HCT116 (cell line): Measurements from ENCODE around the gene CBR4. TPM values are rescaled to one million over a fixed set of nuclear protein-coding genes. Genes with fewer than 3 reads are reported as not detected.

Source experiments
- ATAC-seq: fragments of 200-7000 bp; cut with Tn5 transposase; 2 replicates; pipeline ENCODE4 v1.9.1; 2020; ENCODE audit warnings: mild to moderate bottlenecking, moderate library complexity
- Bru-seq: library from RNA; stranded (reverse); fragments of 400-500 nt; gene quantifications from one replicate; lab custom pipeline; 2021; lab: Mats Ljungman, UMichigan
- BruChase-seq, 2 experiments: library from RNA; stranded (reverse); fragments of 400-500 nt; gene quantifications; one replicate each; lab custom pipeline; 2021; lab: Mats Ljungman, UMichigan
- BruUV-seq: library from RNA; stranded (reverse); fragments of 400-500 nt; replicated peaks from 2 replicates; lab custom pipeline; 2021; lab: Mats Ljungman, UMichigan
- CTCF ChIA-PET: fragments of 300-600 bp; sonication (Branson Sonifier 250); formaldehyde crosslinking; loops from one replicate; lab custom pipeline; 2021; ENCODE audit warnings: antibody characterized with exemption; lab: Charles Lee
- POLR2A ChIA-PET: fragments of 300-600, 350-600 bp; sonication (Branson Sonifier 250); formaldehyde crosslinking; loops from one replicate; lab custom pipeline; 2021; ENCODE audit warnings: antibody characterized with exemption; lab: Charles Lee
- RAD21 ChIA-PET, 2 experiments: fragments of 300-600 bp; sonication (Branson Sonifier 250); formaldehyde crosslinking; loops; one replicate each; lab custom pipeline; 2023; ENCODE audit warnings: low total read pairs in 2 of 2; ENCODE audit not compliant: uncharacterized antibody in 2 of 2, unreplicated experiment in 2 of 2, low non-redundant PET in 1 of 2; lab: Charles Lee
- DNase-seq: peaks from one replicate; pipeline ENCODE4 v3.0.0-alpha.2; 2010; ENCODE audit warnings: low read depth, low spot score
- H2AFZ ChIP-seq: fragments of 200-600 bp; shearing (Covaris generic), sonication (generic); 2 replicates; pipeline ENCODE4 v1.6.1; 2017; ENCODE audit warnings: low read depth, mixed run types, mixed read lengths, antibody characterized with exemption, low read length; ENCODE audit not compliant: poor library complexity, severe bottlenecking
- H3K27ac ChIP-seq: 2 replicates; pipeline ENCODE4 v1.5.1; 2012; ENCODE audit warnings: low read depth, low read length
- H3K27me3 ChIP-seq: fragments of 200-600 bp; sonication (generic); 2 replicates; pipeline ENCODE4 v1.6.1; 2016; ENCODE audit warnings: mixed run types, low read length, mixed read lengths; ENCODE audit not compliant: insufficient read depth
- H3K36me3 ChIP-seq, 2 experiments: fragments of 200-500 bp in 1 of 2; fragments of 200-600 bp in 1 of 2; sonication (Bioruptor generic) in 1 of 2; sonication (generic) in 1 of 2; 2 replicates each; pipeline versions ENCODE4 v1.5.1 to v1.6.1; 2014 to 2016; ENCODE audit warnings: low read length in 2 of 2, inconsistent platforms in 1 of 2, mixed read lengths in 1 of 2, mixed run types in 1 of 2; ENCODE audit not compliant: insufficient read depth in 2 of 2, control insufficient read depth in 1 of 2
- H3K4me1 ChIP-seq, 2 experiments: fragments of 200-600 bp in 1 of 2; sonication (generic) in 1 of 2; 2 replicates each; pipeline versions ENCODE4 v1.5.1 to v1.6.1; 2012 to 2017; ENCODE audit warnings: low read length in 2 of 2, inconsistent platforms in 1 of 2, mild to moderate bottlenecking in 1 of 2, mixed read lengths in 1 of 2, mixed run types in 1 of 2, moderate library complexity in 1 of 2; ENCODE audit not compliant: insufficient read depth in 2 of 2, control insufficient read depth in 1 of 2
- H3K4me2 ChIP-seq: fragments of 200-600 bp; sonication (generic); 2 replicates; pipeline ENCODE4 v1.6.1; 2017; ENCODE audit warnings: mixed run types, low read length, mixed read lengths
- H3K4me3 ChIP-seq, 2 experiments: fragments of 200-600 bp in 1 of 2; sonication (generic) in 1 of 2; replicated peaks in 1 of 2; 2 replicates each; pipeline ENCODE4 v1.5.1; 2011 to 2016; ENCODE audit warnings: low read length in 2 of 2, control low read depth in 1 of 2, low read depth in 1 of 2, mild to moderate bottlenecking in 1 of 2, mixed read lengths in 1 of 2, mixed run types in 1 of 2
- H3K79me2 ChIP-seq: fragments of 200-600 bp; sonication (generic); 2 replicates; pipeline ENCODE4 v1.6.1; 2017; ENCODE audit warnings: mild to moderate bottlenecking, mixed run types, low read length, moderate library complexity, mixed read lengths; ENCODE audit not compliant: insufficient read depth
- H3K9ac ChIP-seq: fragments of 200-600 bp; sonication (generic); 2 replicates; pipeline ENCODE4 v1.6.1; 2016; ENCODE audit warnings: low read length, mixed read lengths
- H3K9me2 ChIP-seq: fragments of 200-600 bp; sonication (generic), shearing (Covaris generic); 2 replicates; pipeline ENCODE4 v1.6.1; 2017; ENCODE audit warnings: mixed run types, mild to moderate bottlenecking, moderate library complexity; ENCODE audit not compliant: insufficient read depth
- H3K9me3 ChIP-seq, 2 experiments: fragments of 200-500 bp in 1 of 2; fragments of 200-600 bp in 1 of 2; sonication (Bioruptor generic) in 1 of 2; sonication (generic) in 1 of 2; 2 replicates each; pipeline ENCODE4 v1.6.1; 2014 to 2017; ENCODE audit warnings: low read length in 2 of 2, mixed read lengths in 2 of 2, inconsistent platforms in 1 of 2, low read depth in 1 of 2, mild to moderate bottlenecking in 1 of 2, mixed run types in 1 of 2, moderate library complexity in 1 of 2; ENCODE audit not compliant: control insufficient read depth in 1 of 2, insufficient read depth in 1 of 2
- H4K20me1 ChIP-seq: fragments of 200-600 bp; sonication (generic), shearing (Covaris generic); 2 replicates; pipeline ENCODE4 v1.6.1; 2017; ENCODE audit warnings: mixed run types, mild to moderate bottlenecking, moderate library complexity; ENCODE audit not compliant: insufficient read depth
- CBX3 ChIP-seq: IDR thresholded peaks from 2 replicates; pipeline ENCODE4 v1.6.1; 2012; ENCODE audit warnings: low read depth
- EGR1 ChIP-seq: IDR thresholded peaks from 2 replicates; pipeline ENCODE4 v1.6.1; 2012; ENCODE audit warnings: low read depth
- EZH2phosphoT487 ChIP-seq: fragments of 200-600 bp; IDR thresholded peaks from 2 replicates; pipeline ENCODE4 v1.6.1; 2018; ENCODE audit warnings: antibody characterized with exemption, borderline replicate concordance
- FOSL1 ChIP-seq: IDR thresholded peaks from 2 replicates; pipeline ENCODE4 v1.6.1; 2012; ENCODE audit warnings: low read depth
- POLR2A ChIP-seq: IDR thresholded peaks from 2 replicates; pipeline ENCODE4 v1.7.0; 2011; ENCODE audit warnings: borderline replicate concordance; ENCODE audit not compliant: insufficient read depth, insufficient read length; ENCODE audit errors: extremely low read depth
- POLR2AphosphoS5 ChIP-seq: IDR thresholded peaks from 2 replicates; pipeline ENCODE4 v1.6.1; 2011; ENCODE audit warnings: mild to moderate bottlenecking, low read depth, low read length, moderate library complexity
- RAD21 ChIP-seq: IDR thresholded peaks from 2 replicates; pipeline ENCODE4 v1.6.1; 2012; ENCODE audit warnings: low read depth, mild to moderate bottlenecking
- REST ChIP-seq: IDR thresholded peaks from 2 replicates; pipeline ENCODE4 v1.6.1; 2012; ENCODE audit warnings: low read depth
- SIN3A ChIP-seq: IDR thresholded peaks from 2 replicates; pipeline ENCODE4 v1.6.1; 2012; ENCODE audit warnings: low read depth
- SP1 ChIP-seq: IDR thresholded peaks from 2 replicates; pipeline ENCODE4 v1.6.1; 2012; ENCODE audit warnings: low read depth
- SRF ChIP-seq: IDR thresholded peaks from 2 replicates; pipeline ENCODE4 v1.6.1; 2012; ENCODE audit warnings: low read depth
- TCF7L2 ChIP-seq: IDR thresholded peaks from 2 replicates; pipeline ENCODE4 v1.7.0; 2011; ENCODE audit warnings: borderline replicate concordance, inconsistent platforms; ENCODE audit not compliant: insufficient read depth, insufficient read length; ENCODE audit errors: extremely low read depth
- YY1 ChIP-seq: IDR thresholded peaks from 2 replicates; pipeline ENCODE4 v1.6.1; 2011; ENCODE audit warnings: low read length, low read depth, moderate library complexity, mild to moderate bottlenecking; ENCODE audit not compliant: insufficient replicate concordance; ENCODE audit errors: extremely low read depth
- ZBTB33 ChIP-seq: IDR thresholded peaks from 2 replicates; pipeline ENCODE4 v1.6.1; 2011; ENCODE audit warnings: mild to moderate bottlenecking, low read length, moderate library complexity; ENCODE audit not compliant: insufficient replicate concordance; ENCODE audit errors: extremely low read depth
- ZNF274 ChIP-seq: fragments of 200-500 bp; sonication (Bioruptor generic); IDR thresholded peaks from 2 replicates; pipeline ENCODE4 v1.6.1; 2014; ENCODE audit warnings: mild to moderate bottlenecking, low read depth, low read length, inconsistent platforms
- intact Hi-C: fragments of 100-400 bp; cut with micrococcal nuclease; formaldehyde crosslinking; loops from 2 replicates; pipeline ENCODE4 v1.10.0; 2022
- long read RNA-seq: library from polyadenylated mRNA; unstranded; transcript quantifications from one replicate; pipeline ENCODE4 v2.0.0, GENCODE V29; 2021; ENCODE audit not compliant: unreplicated experiment
- polyA plus RNA-seq: library from polyadenylated mRNA; unstranded; fragments of >200 nt; gene quantifications from 2 replicates; pipeline ENCODE4 v1.2.1, GENCODE V29; 2012; ENCODE audit warnings: missing spikeins
- total RNA-seq: library from RNA; stranded (reverse); gene quantifications from one replicate; pipeline ENCODE4 v1.2.1, GENCODE V29; 2021; ENCODE audit not compliant: unreplicated experiment
- TF ChIP-seq, protein P1 (sequence below): IDR thresholded peaks from 2 replicates; pipeline ENCODE4 v1.6.1; 2012
- TF ChIP-seq, protein P2 (sequence below): IDR thresholded peaks from 2 replicates; pipeline ENCODE4 v1.6.1; 2012

CBR4 gene
- total RNA-seq (32.3 TPM), Bru-seq, nascent RNA (percentile 96 among the genes with signal in this experiment), BruChase-seq, experiment 1, labeled RNA remaining after a 6-hour chase (percentile 93 among the genes with signal in this experiment), BruChase-seq, experiment 2, labeled RNA remaining after a 2-hour chase (percentile 96 among the genes with signal in this experiment)
- 6.8 and 8.8 TPM in 2 replicates for polyA plus RNA-seq
- long read RNA-seq, transcript CBR4-201 (5 exons, 3,443 nt): major isoform, 28 of 54 reads
- long read RNA-seq, partial matches to known transcripts: 0 of 54 reads
- long read RNA-seq, other reads (novel, unspliced or antisense): 24 of 54 reads

GRCh38 chr4:169010125-169011023 is at the start of gene CBR4:
Gene CBR4, minus strand, starts transcription at chr4:169010255. Its CDS starts 166 bp downstream, at chr4:169010089.
- Histone ChIP-seq H3K4me1 (peaks cover 11 to 19% of the 10 kb centered on the region in 2 experiments; a peak in 3 of 4 replicates), H3K9ac (peak within 1 kb of the TSS; percentile 90), H3K79me2 (peaks cover 32% of the 10 kb centered on the region), H2AFZ (peak within 1 kb of the TSS; percentile 91), H3K4me2 (peak within 1 kb of the TSS; percentile 93), H3K36me3 (peaks cover 0 to 1% of the 10 kb centered on the region in 2 experiments; a peak in 1 of 4 replicates), H3K4me3 (peak within 1 kb of the TSS; percentile 74 to 82), H3K27ac (peak within 1 kb of the TSS; percentile 69), H3K9me3 (no peaks in the 10 kb centered on the region), H3K27me3 (no peaks in the 10 kb centered on the region), H3K9me2 (no peaks in the 10 kb centered on the region), H4K20me1 (no peaks in the 10 kb centered on the region)
- CTCF ChIA-PET: interaction anchor here (0.6 to 2.2 kb wide), 22 partner anchors 10 to 1390 kb away, joined by 3 to 15 read pairs (median 4); partner anchors contain the start of gene NEK1
- intact Hi-C loops: loop anchor here (5.0 kb wide), 2 partner anchors 302 to 552 kb away; no protein-coding TSS in a partner anchor
- RAD21 ChIA-PET: interaction anchor here (0.7 to 1.2 kb wide), 5 partner anchors 12 to 571 kb away, joined by 3 read pairs; no protein-coding TSS in a partner anchor
- ATAC-seq: peak; percentile 98
- TSS peak; percentile 98 for BruUV-seq
- POLR2A ChIA-PET: interaction anchor here (0.5 to 1.7 kb wide), 24 partner anchors 9 to 834 kb away, joined by 3 to 11 read pairs (median 3); no protein-coding TSS in a partner anchor
- DNase-seq: peak; percentile 96
- TF ChIP-seq RAD21 (no peak), ZNF274 (no peak), CBX3 (no peak), EGR1 (no peak), YY1 (peak; percentile 87), ZBTB33 (no peak), FOSL1 (no peak), REST (no peak), SRF (no peak), TCF7L2 (peak; percentile 90), SIN3A (peak; percentile 39), POLR2AphosphoS5 (peak; percentile 91), EZH2phosphoT487 (no peak), SP1 (0 out of 2 replicates have a peak, but pooled peaks have one; percentile 10), POLR2A (peak; percentile 86)
- TF ChIP-seq, protein P1, sequence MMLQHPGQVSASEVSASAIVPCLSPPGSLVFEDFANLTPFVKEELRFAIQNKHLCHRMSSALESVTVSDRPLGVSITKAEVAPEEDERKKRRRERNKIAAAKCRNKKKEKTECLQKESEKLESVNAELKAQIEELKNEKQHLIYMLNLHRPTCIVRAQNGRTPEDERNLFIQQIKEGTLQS: no peak
- TF ChIP-seq, protein P2, sequence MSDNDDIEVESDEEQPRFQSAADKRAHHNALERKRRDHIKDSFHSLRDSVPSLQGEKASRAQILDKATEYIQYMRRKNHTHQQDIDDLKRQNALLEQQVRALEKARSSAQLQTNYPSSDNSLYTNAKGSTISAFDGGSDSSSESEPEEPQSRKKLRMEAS: no peak
